K562 (cell line): ENCODE results near the gene CRK. TPM values are rescaled to one million over a fixed set of nuclear protein-coding genes. Genes with fewer than 3 reads are reported as not detected.
A peak's percentile ranks its signal among the peaks of the same experiment; 100 is the strongest.
"Not testable (repeated sequence)": the region's sequence is repeated elsewhere in the genome, so short reads cannot be mapped to it uniquely, and the experiment has no call there.

Experiments used
- ATAC-seq: fragments of 200-7000 bp; cut with Tn5 transposase; 3 replicates; pipeline ENCODE4 v1.9.1; 2020; ENCODE audit warnings: moderate library complexity
- BruUV-seq: library from RNA; stranded (reverse); fragments of 400-500 nt; replicated peaks from 2 replicates; lab custom pipeline; 2021; lab: Mats Ljungman, UMichigan
- CTCF ChIA-PET: fragments of 300-600 bp; formaldehyde crosslinking; extraction: SDS; loops from one replicate; lab custom pipeline; 2021; ENCODE audit warnings: low intra/inter-chr PET ratio; lab: Yijun Ruan, JAX
- POLR2A ChIA-PET: fragments of 300-600, 350-650 bp; sonication (Branson Sonifier 250); formaldehyde crosslinking; extraction: SDS; loops from one replicate; lab custom pipeline; 2021; ENCODE audit warnings: antibody characterized with exemption, inconsistent platforms; lab: Yijun Ruan, JAX
- DNase-seq, 4 experiments: peaks; one replicate each; pipeline versions ENCODE4 v3.0.0 to v3.0.0-alpha.2; 2011 to 2018; ENCODE audit warnings: low spot score in 3 of 4, mixed read lengths in 3 of 4; ENCODE audit errors: extremely low read depth in 1 of 4
- FAIRE-seq: peaks from 2 replicates; lab custom pipeline; 2011; peaks lifted over from hg19 to GRCh38; lab: Jason Lieb, UNC
- H2AFZ ChIP-seq: 2 replicates; pipeline ENCODE4 v1.6.0; 2011; ENCODE audit warnings: low read depth, low read length, control low read depth, inconsistent platforms
- H3K27ac ChIP-seq: fragments of 200-600 bp; 3 replicates; pipeline ENCODE4 v1.8.0; 2011; ENCODE audit warnings: low read depth, mild to moderate bottlenecking, control low read depth, inconsistent platforms, low read length, moderate library complexity, mixed read lengths; ENCODE audit errors: extremely low read depth
- H3K27me3 ChIP-seq, 2 experiments: fragments of 300-600 bp in 1 of 2; 2 replicates in 1 of 2; 3 replicates in 1 of 2; pipeline versions ENCODE4 v1.6.0 to v1.8.0; 2011; ENCODE audit warnings: inconsistent platforms in 2 of 2, low read length in 2 of 2, mild to moderate bottlenecking in 1 of 2, mixed read lengths in 1 of 2, moderate library complexity in 1 of 2; ENCODE audit not compliant: control insufficient read depth in 2 of 2, insufficient read depth in 2 of 2
- H3K36me3 ChIP-seq: fragments of 300-600 bp; 3 replicates; pipeline ENCODE4 v1.8.0; 2011; ENCODE audit warnings: mild to moderate bottlenecking, low read length, inconsistent platforms; ENCODE audit not compliant: control insufficient read depth, insufficient read depth
- H3K4me1 ChIP-seq, 2 experiments: fragments of 200-600 bp in 1 of 2; replicated peaks in 1 of 2; 2 replicates in 1 of 2; 3 replicates in 1 of 2; pipeline versions ENCODE4 v1.5.1 to v1.8.0; 2011; ENCODE audit warnings: inconsistent platforms in 2 of 2, low read length in 2 of 2, mild to moderate bottlenecking in 1 of 2, mixed read lengths in 1 of 2, moderate library complexity in 1 of 2; ENCODE audit not compliant: control insufficient read depth in 2 of 2, insufficient read depth in 2 of 2
- H3K4me2 ChIP-seq: 2 replicates; pipeline ENCODE4 v1.6.1; 2011; ENCODE audit warnings: low read length, control low read depth, inconsistent platforms, mixed read lengths; ENCODE audit not compliant: insufficient read depth
- H3K4me3 ChIP-seq: fragments of 200-600 bp; sonication (generic), shearing (Covaris generic); 2 replicates; pipeline ENCODE4 v1.5.1; 2016; ENCODE audit warnings: control low read depth, inconsistent platforms
- H3K79me2 ChIP-seq: fragments of 200-600 bp; 3 replicates; pipeline ENCODE4 v1.8.0; 2011; ENCODE audit warnings: low read length, inconsistent platforms; ENCODE audit not compliant: control insufficient read depth, insufficient read depth
- H3K9ac ChIP-seq, 2 experiments: 2 replicates each; pipeline versions ENCODE4 v1.6.0 to v1.6.1; 2011; ENCODE audit warnings: low read depth in 2 of 2, low read length in 2 of 2, control low read depth in 1 of 2, inconsistent platforms in 1 of 2, mild to moderate bottlenecking in 1 of 2, mixed read lengths in 1 of 2; ENCODE audit not compliant: insufficient read depth in 1 of 2
- H3K9me1 ChIP-seq: one replicate; pipeline ENCODE4 v1.6.0; 2011; ENCODE audit warnings: inconsistent platforms, mild to moderate bottlenecking, low read length, moderate library complexity; ENCODE audit not compliant: control insufficient read depth, insufficient read depth
- H3K9me3 ChIP-seq: replicated peaks from 2 replicates; pipeline ENCODE4 v1.5.1; 2011; ENCODE audit warnings: low read depth, low read length, inconsistent platforms; ENCODE audit not compliant: control insufficient read depth, insufficient read depth
- H4K20me1 ChIP-seq: replicated peaks from 2 replicates; pipeline ENCODE4 v1.6.1; 2011; ENCODE audit warnings: low read length, inconsistent platforms, mixed read lengths; ENCODE audit not compliant: control insufficient read depth, insufficient read depth
- CCNT2 ChIP-seq: IDR thresholded peaks from 2 replicates; pipeline ENCODE4 v1.6.1; 2011; ENCODE audit warnings: borderline replicate concordance, low read depth, mild to moderate bottlenecking, moderate library complexity, mixed read lengths, low read length; ENCODE audit not compliant: insufficient read length; ENCODE audit errors: extremely low read depth
- HDAC1 ChIP-seq, 2 experiments: fragments of 450-650 bp; IDR thresholded peaks; 2 replicates each; pipeline ENCODE4 v1.6.1; 2016 to 2017; ENCODE audit warnings: inconsistent platforms in 1 of 2, mild to moderate bottlenecking in 1 of 2, moderate library complexity in 1 of 2
- KDM1A ChIP-seq, 2 experiments: fragments of 450-650 bp; IDR thresholded peaks; 2 replicates each; pipeline ENCODE4 v1.6.1; 2016; ENCODE audit warnings: mild to moderate bottlenecking in 2 of 2
- MTA2 ChIP-seq: fragments of 450-650 bp; IDR thresholded peaks from 2 replicates; pipeline ENCODE4 v1.6.1; 2016; ENCODE audit warnings: low read depth
- PRMT5 ChIP-seq: sonication (generic); formaldehyde crosslinking; IDR thresholded peaks from 2 replicates; pipeline ENCODE4 v1.5.0; 2020; ENCODE audit warnings: missing genetic modification reagents
- SRSF7 ChIP-seq: fragments of 200-400 bp; formaldehyde crosslinking; optimal IDR thresholded peaks from 2 replicates; pipeline ENCODE3; 2017; ENCODE audit warnings: mild to moderate bottlenecking, low read depth, low read length
- TAF7 ChIP-seq: fragments of 450-650 bp; IDR thresholded peaks from 2 replicates; pipeline ENCODE4 v1.6.1; 2016; ENCODE audit warnings: missing genetic modification characterization, missing compliant biosample characterization
- TEAD4 ChIP-seq, 2 experiments: sonication (generic) in 1 of 2; formaldehyde crosslinking in 1 of 2; IDR thresholded peaks; 2 replicates each; pipeline versions ENCODE4 v1.6.1 to v1.8.0; 2012 to 2022; ENCODE audit warnings: borderline replicate concordance in 1 of 2, inconsistent platforms in 1 of 2, low read length in 1 of 2, mild to moderate bottlenecking in 1 of 2, missing genetic modification reagents in 1 of 2
- YY1 ChIP-seq, 3 experiments: IDR thresholded peaks; 2 replicates each; pipeline ENCODE4 v1.6.1; 2011; ENCODE audit warnings: low read length in 2 of 3, mild to moderate bottlenecking in 2 of 3, moderate library complexity in 2 of 3, borderline replicate concordance in 1 of 3, control low read depth in 1 of 3, low read depth in 1 of 3; ENCODE audit not compliant: insufficient read depth in 3 of 3, insufficient replicate concordance in 2 of 3, control insufficient read depth in 1 of 3, insufficient read length in 1 of 3; ENCODE audit errors: extremely low read depth in 1 of 3
- ZNF408 ChIP-seq: fragments of 250-450 bp; sonication (Bioruptor Pico); IDR thresholded peaks from 2 replicates; pipeline ENCODE4 v1.4.0; 2020; ENCODE audit warnings: low read depth, mild to moderate bottlenecking, moderate library complexity
- whole genome bisulfite sequencing: fragments of 100-300 bp; shearing (Covaris generic); methylation state at CpG from one replicate; pipeline ENCODE4 v1.1.6; 2016; ENCODE audit warnings: low coverage, mixed read lengths; ENCODE audit not compliant: insufficient coverage; ENCODE audit errors: missing lambda C conversion rate; 5-methylcytosine and 5-hydroxymethylcytosine counted together
- in situ Hi-C: fragments of 300-500 bp; cut with MboI; formaldehyde crosslinking; loops from 4 replicates; pipeline ENCODE4 v1.15.0; 2018; ENCODE audit warnings: inconsistent platforms, mixed read lengths
- intact Hi-C: fragments of 100-400 bp; cut with micrococcal nuclease; formaldehyde crosslinking; loops from 2 replicates; pipeline ENCODE4 v1.14.2; 2022
- polyA plus RNA-seq, 8 experiments: library from polyadenylated mRNA; depleted of rRNA in 4 of 8; stranded (reverse) in 5 of 8; unstranded in 3 of 8; fragments of >200 nt; fragmentation: Nextera tagmentation in 2 of 8; fragmentation: Illumina TruSeq in 1 of 8; extraction: Ambion mirVana in 2 of 8; extraction: Trizol in 1 of 8; gene quantifications; 2 replicates each; pipeline versions ENCODE4 v1.2.1 to v1.2.3, GENCODE V29; 2011 to 2014; ENCODE audit warnings: inconsistent platforms in 1 of 8, missing spikeins in 1 of 8
- total RNA-seq, 7 experiments: library from RNA; depleted of rRNA in 6 of 7; stranded (reverse); fragments of >200 nt in 6 of 7; fragmentation: Illumina TruSeq in 2 of 7; extraction: Trizol in 2 of 7; gene quantifications; 2 replicates each; pipeline versions ENCODE4 v1.2.1 to v1.2.3, GENCODE V29; 2011 to 2021; ENCODE audit warnings: low replicate concordance in 1 of 7
- TF ChIP-seq, protein P1 (sequence below): fragments of 250-450 bp; sonication (Bioruptor Pico); IDR thresholded peaks from 2 replicates; pipeline ENCODE4 v1.8.0; 2022; ENCODE audit warnings: moderate library complexity, mild to moderate bottlenecking, inconsistent platforms
- TF ChIP-seq, protein P2 (sequence below): fragments of 450-650 bp; IDR thresholded peaks from 2 replicates; pipeline ENCODE4 v1.6.1; 2016; ENCODE audit warnings: low read depth, mild to moderate bottlenecking, moderate library complexity

Gene CRK
- total and polyA plus RNA-seq, 9 of the 15 experiments (the other 6 are each of a cell fraction or from before 2014, with no cell fraction given) = 13.1 to 40.2 (median 26.1) TPM

DNA sequence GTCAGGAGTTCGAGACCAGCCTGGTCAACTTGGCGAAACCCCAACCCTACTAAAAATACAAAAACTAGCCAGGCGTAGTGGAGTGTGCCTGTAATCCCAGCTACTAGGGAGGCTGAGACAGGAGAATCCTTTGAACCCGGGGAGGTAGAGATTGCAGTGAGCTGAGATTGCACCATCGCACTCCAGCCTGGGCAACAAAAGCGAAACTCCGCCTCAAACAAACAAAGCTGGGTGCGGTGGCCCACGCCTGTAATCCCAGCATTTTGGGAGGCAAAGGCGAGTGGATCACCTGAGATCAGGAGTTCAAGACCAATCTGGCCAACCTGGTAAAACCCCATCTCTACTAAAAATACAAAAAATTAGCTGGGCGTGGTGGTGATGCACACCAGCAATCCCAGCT is 2.3 kb downstream of the CRK start:
- FAIRE-seq, ATAC-seq, H3K9me1 ChIP-seq, H3K4me2 ChIP-seq, H3K27ac ChIP-seq, H2AFZ ChIP-seq, H3K4me3 ChIP-seq, BruUV-seq, in situ Hi-C loops, H3K27me3 ChIP-seq, H3K9me3 ChIP-seq, CTCF ChIA-PET, H3K9ac ChIP-seq, DNase-seq: not testable (repeated sequence)
- peaks cover 32% of the 10 kb centered on the region; the same call in 2 of the 3 replicates for H3K36me3 ChIP-seq
- peaks cover 72% of the 10 kb centered on the region for H3K79me2 ChIP-seq
- POLR2A ChIA-PET = interaction anchor here (0.7 to 1.1 kb wide), 3 partner anchors 8 to 62 kb away, joined by 3 read pairs; partner anchors contain the start of gene INPP5K
- H4K20me1 ChIP-seq = peaks cover 17% of the 10 kb centered on the region
- TF ChIP-seq KDM1A (IDR thresholded peaks at IDR 0.05) = 0 out of 4 replicates have a peak, but pooled peaks of 1 of the 2 experiments have one; percentile 33
- intact Hi-C loops = loop anchor here (2.0 to 10.0 kb wide), 2 partner anchors 61 to 89 kb away; partner anchors contain the start of gene INPP5K
- peaks cover 13 to 20% of the 10 kb centered on the region in 2 experiments for H3K4me1 ChIP-seq
- 85% methylated on average over 10 of the region's 11 CpGs for WGBS

DNA sequence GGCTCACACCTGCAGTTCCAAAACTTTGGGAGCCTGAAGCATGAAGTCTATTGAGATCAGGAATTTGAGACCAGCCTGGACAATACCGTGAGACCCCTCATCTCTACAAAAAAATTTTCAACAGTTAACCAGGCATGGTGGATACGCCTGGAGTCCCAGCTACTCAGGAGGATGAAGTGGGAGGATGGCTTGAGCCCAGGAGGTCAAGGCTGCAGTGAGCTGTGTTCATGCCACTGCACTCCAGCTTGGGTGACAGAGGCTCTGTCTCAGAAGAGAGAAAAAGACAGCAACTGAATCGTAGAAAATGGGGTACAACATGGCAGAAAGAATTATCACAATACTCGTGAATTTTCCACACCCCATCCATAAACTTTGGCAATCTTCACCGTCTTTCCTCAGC is 3.2 kb downstream of the CRK start:
- Histone ChIP-seq H3K36me3 (peaks cover 36% of the 10 kb centered on the region; the same call in 2 of the 3 replicates), H3K9me1 (no peaks in the 10 kb centered on the region), H3K27me3 (no peaks in the 10 kb centered on the region), H3K9me3 (no peaks in the 10 kb centered on the region), H3K27ac (no peak overlapping the region), H3K9ac (no peak overlapping the region), H4K20me1 (peaks cover 17% of the 10 kb centered on the region), H3K4me3 (no peak overlapping the region), H3K4me2 (no peak overlapping the region), H2AFZ (no peak overlapping the region), H3K4me1 (peaks cover 13 to 20% of the 10 kb centered on the region in 2 experiments), H3K79me2 (peaks cover 80% of the 10 kb centered on the region)
- ChIA-PET CTCF (no interaction called here), POLR2A (interaction anchor here (1.1 kb wide), 1 partner anchor 34 kb away, joined by 3 read pairs; no protein-coding TSS in a partner anchor)
- 46% methylated on average over 3 of the region's 5 CpGs for WGBS
- in situ Hi-C loops (no loop called here), intact Hi-C loops (loop anchor here (10.0 kb wide), 1 partner anchor 62 kb away; the partner anchor contains the start of gene INPP5K)
- no peak for FAIRE-seq
- DNase-seq = no peak
- no TSS peak for BruUV-seq
- ATAC-seq = no peak
- TF ChIP-seq HDAC1 (IDR thresholded peaks at IDR 0.05) = no peak
- TF ChIP-seq ZNF408 (CRISPR knock-in tag) = no peak
- TF ChIP-seq SRSF7 = no peak
- TF ChIP-seq, protein P1, sequence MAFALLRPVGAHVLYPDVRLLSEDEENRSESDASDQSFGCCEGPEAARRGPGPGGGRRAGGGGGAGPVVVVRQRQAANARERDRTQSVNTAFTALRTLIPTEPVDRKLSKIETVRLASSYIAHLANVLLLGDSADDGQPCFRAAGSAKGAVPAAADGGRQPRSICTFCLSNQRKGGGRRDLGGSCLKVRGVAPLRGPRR = no peak
- no peak for TF ChIP-seq PRMT5 (CRISPR knock-in tag)
- TF ChIP-seq MTA2 = no peak
- TF ChIP-seq, protein P2, sequence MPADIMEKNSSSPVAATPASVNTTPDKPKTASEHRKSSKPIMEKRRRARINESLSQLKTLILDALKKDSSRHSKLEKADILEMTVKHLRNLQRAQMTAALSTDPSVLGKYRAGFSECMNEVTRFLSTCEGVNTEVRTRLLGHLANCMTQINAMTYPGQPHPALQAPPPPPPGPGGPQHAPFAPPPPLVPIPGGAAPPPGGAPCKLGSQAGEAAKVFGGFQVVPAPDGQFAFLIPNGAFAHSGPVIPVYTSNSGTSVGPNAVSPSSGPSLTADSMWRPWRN = no peak
- TF ChIP-seq TEAD4 (IDR thresholded peaks at IDR 0.05; ENCODE audit: low read length) = no peak
- no peak for TF ChIP-seq TEAD4 (CRISPR knock-in tag; IDR thresholded peaks at IDR 0.05; ENCODE audit: borderline replicate concordance)
- TF ChIP-seq YY1 (IDR thresholded peaks at IDR 0.05; ENCODE audit: borderline replicate concordance in 1 of 3, control insufficient read depth in 1 of 3, extremely low read depth in 1 of 3, insufficient read depth in 3 of 3, insufficient read length in 1 of 3, insufficient replicate concordance in 2 of 3, low read depth in 1 of 3, low read length in 2 of 3) = no peak
- TF ChIP-seq TAF7 (tag) = no peak
- TF ChIP-seq CCNT2 = no peak
